GM23338 (cell line): ENCODE results near the gene PCNX1.

Experiments
- CREB1 ChIP-seq: fragments of 250-450 bp; sonication (Bioruptor Pico); IDR thresholded peaks from 2 replicates; pipeline ENCODE4 v1.5.0; 2020; ENCODE audit warnings: low read depth, mild to moderate bottlenecking, moderate library complexity
- CTCF ChIP-seq, 2 experiments: fragments of 200-600 bp in 1 of 2; sonication (generic) in 1 of 2; conservative IDR thresholded peaks; 2 replicates each; pipeline versions ENCODE4 v1.5.1 to v1.6.1; 2016 to 2017; ENCODE audit warnings: antibody characterized with exemption in 2 of 2, low read depth in 2 of 2, mild to moderate bottlenecking in 2 of 2, moderate library complexity in 1 of 2
- EZH2 ChIP-seq: fragments of 200-600 bp; sonication (generic); IDR thresholded peaks from one replicate; pipeline ENCODE4 v1.8.0; 2017; ENCODE audit warnings: antibody characterized with exemption, mild to moderate bottlenecking, low read depth; ENCODE audit not compliant: unreplicated experiment
- EZH2phosphoT487 ChIP-seq: fragments of 200-600 bp; sonication (generic); IDR thresholded peaks from one replicate; pipeline ENCODE4 v1.8.1; 2018; ENCODE audit warnings: antibody characterized with exemption; ENCODE audit not compliant: unreplicated experiment
- JUNB ChIP-seq: IDR thresholded peaks from one replicate; pipeline ENCODE4 v1.6.1; 2016; ENCODE audit warnings: antibody characterized with exemption; ENCODE audit not compliant: unreplicated experiment
- NANOG ChIP-seq: IDR thresholded peaks from 2 replicates; pipeline ENCODE4 v1.6.1; 2016; ENCODE audit warnings: antibody characterized with exemption, borderline replicate concordance
- POLR2AphosphoS5 ChIP-seq: IDR thresholded peaks from 2 replicates; pipeline ENCODE4 v1.6.1; 2016; ENCODE audit warnings: antibody characterized with exemption, low read depth
- ZNF331 ChIP-seq: fragments of 250-450 bp; sonication (Bioruptor Pico); IDR thresholded peaks from 2 replicates; pipeline ENCODE4 v1.5.0; 2020; ENCODE audit warnings: low read depth, mild to moderate bottlenecking, moderate library complexity

GRCh38 chr14:70935135-70935534 is 27.9 kb downstream of the PCNX1 start:
- TF ChIP-seq CTCF (conservative IDR thresholded peaks at IDR 0.05; ENCODE audit: low read depth in 2 of 2), result no peak
- no peak for TF ChIP-seq EZH2
- TF ChIP-seq EZH2phosphoT487, result no peak
- TF ChIP-seq CREB1 (CRISPR knock-in tag), result no peak
- TF ChIP-seq ZNF331 (CRISPR knock-in tag), result no peak
- no peak for TF ChIP-seq JUNB
- no peak for TF ChIP-seq NANOG
- TF ChIP-seq POLR2AphosphoS5, result no peak
